Measurements from ENCODE around the gene TPMT. TPM values are rescaled to one million over a fixed set of nuclear protein-coding genes. Genes with fewer than 3 reads are reported as not detected.

Gene TPMT
- total RNA-seq, 4 donors from 2014 or later = 4.6 to 12.2 (median 6.4) TPM

- TF ChIP-seq CTCF (IDR thresholded peaks at IDR 0.05; ENCODE audit: low read depth) = no peak
Measured at GRCh38 chr6:18107061-18107460, 47.8 kb downstream of the TPMT start.

GRCh38 chr6:18102783-18103509 is 51.9 kb downstream of the TPMT start:
- TF ChIP-seq CTCF (IDR thresholded peaks at IDR 0.05; ENCODE audit: low read depth) = no peak

- no peak for TF ChIP-seq CTCF (IDR thresholded peaks at IDR 0.05; ENCODE audit: low read depth)
Measured at GRCh38 chr6:18101873-18102272, 53.0 kb downstream of the TPMT start.

- no peak for TF ChIP-seq CTCF (IDR thresholded peaks at IDR 0.05; ENCODE audit: low read depth)
Measured at GRCh38 chr6:18101271-18101670, 53.6 kb downstream of the TPMT start.

- no peak for TF ChIP-seq CTCF (IDR thresholded peaks at IDR 0.05; ENCODE audit: low read depth)
Measured at GRCh38 chr6:18100296-18100695, 54.6 kb downstream of the TPMT start.

- TF ChIP-seq CTCF (IDR thresholded peaks at IDR 0.05; ENCODE audit: low read depth) = no peak
Measured at GRCh38 chr6:18099511-18099910, 55.4 kb downstream of the TPMT start.

- no peak for TF ChIP-seq CTCF (IDR thresholded peaks at IDR 0.05; ENCODE audit: low read depth)
Measured at GRCh38 chr6:18096423-18096822, 58.5 kb downstream of the TPMT start.
